Bronchial epithelial cell (primary cell): Measurements from ENCODE around the gene EDDM13. TPM values are rescaled to one million over a fixed set of nuclear protein-coding genes. Genes with fewer than 3 reads are reported as not detected.
"Not testable (repeated sequence)": the region's sequence is repeated elsewhere in the genome, so short reads cannot be mapped to it uniquely, and the experiment has no call there.

ENCODE experiments used
- DNase-seq: peaks from one replicate; pipeline ENCODE4 v3.0.0-alpha.2; 2010; ENCODE audit warnings: low read depth
- FAIRE-seq: peaks from 2 replicates; lab custom pipeline; 2011; peaks lifted over from hg19 to GRCh38; lab: Jason Lieb, UNC
- H3K27me3 ChIP-seq: 2 replicates; pipeline ENCODE4 v1.5.1; 2011; ENCODE audit warnings: low read length; ENCODE audit not compliant: control insufficient read depth, insufficient read depth
- H3K36me3 ChIP-seq: 2 replicates; pipeline ENCODE4 v1.5.1; 2011; ENCODE audit warnings: low read length; ENCODE audit not compliant: control insufficient read depth, insufficient read depth
- H3K4me3 ChIP-seq: 2 replicates; pipeline ENCODE4 v1.5.1; 2011; ENCODE audit warnings: mild to moderate bottlenecking, low read depth, low read length, control low read depth
- total RNA-seq: library from RNA; depleted of rRNA; stranded (reverse); fragments of >200 nt; gene quantifications from 2 replicates; pipeline ENCODE4 v1.2.1, GENCODE V29; 2014
- TF ChIP-seq, protein P1 (sequence below): IDR thresholded peaks from 2 replicates; pipeline ENCODE4 v1.5.1; 2011; ENCODE audit warnings: mild to moderate bottlenecking, moderate library complexity, low read length, control low read depth, inconsistent platforms; ENCODE audit not compliant: insufficient read depth, severe bottlenecking

EDDM13 gene
- total RNA-seq, 1 donor from 2014 or later, result not detected

- peak; percentile 57 for DNase-seq
- Histone ChIP-seq H3K27me3 (no peaks in the 10 kb centered on the region), H3K36me3 (no peaks in the 10 kb centered on the region), H3K4me3 (no peak overlapping the region)
- no peak for FAIRE-seq
- TF ChIP-seq, protein P1, sequence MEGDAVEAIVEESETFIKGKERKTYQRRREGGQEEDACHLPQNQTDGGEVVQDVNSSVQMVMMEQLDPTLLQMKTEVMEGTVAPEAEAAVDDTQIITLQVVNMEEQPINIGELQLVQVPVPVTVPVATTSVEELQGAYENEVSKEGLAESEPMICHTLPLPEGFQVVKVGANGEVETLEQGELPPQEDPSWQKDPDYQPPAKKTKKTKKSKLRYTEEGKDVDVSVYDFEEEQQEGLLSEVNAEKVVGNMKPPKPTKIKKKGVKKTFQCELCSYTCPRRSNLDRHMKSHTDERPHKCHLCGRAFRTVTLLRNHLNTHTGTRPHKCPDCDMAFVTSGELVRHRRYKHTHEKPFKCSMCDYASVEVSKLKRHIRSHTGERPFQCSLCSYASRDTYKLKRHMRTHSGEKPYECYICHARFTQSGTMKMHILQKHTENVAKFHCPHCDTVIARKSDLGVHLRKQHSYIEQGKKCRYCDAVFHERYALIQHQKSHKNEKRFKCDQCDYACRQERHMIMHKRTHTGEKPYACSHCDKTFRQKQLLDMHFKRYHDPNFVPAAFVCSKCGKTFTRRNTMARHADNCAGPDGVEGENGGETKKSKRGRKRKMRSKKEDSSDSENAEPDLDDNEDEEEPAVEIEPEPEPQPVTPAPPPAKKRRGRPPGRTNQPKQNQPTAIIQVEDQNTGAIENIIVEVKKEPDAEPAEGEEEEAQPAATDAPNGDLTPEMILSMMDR, result peak; percentile 99
These were observed 19.7 kb upstream of the EDDM13 start for GRCh38 chr19:56252699-56253422.

DNA sequence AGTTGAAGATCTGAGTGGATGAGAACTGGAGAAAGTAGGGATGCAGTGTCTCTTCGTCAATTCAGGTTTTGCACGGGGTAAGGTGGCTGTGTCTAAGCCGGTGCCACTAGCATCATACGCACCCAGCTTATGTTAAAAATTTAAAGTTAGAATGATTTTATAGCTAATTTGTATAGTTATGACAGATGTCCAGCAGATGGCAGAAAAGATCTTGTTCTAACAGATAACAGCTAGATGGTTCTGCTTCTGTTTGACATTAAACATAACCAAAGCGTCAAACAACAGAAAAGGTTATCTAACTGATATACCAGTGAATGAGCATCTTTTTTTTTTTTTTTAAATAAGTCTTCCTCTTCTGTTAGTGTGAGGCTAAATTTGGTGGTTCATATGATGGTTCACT is 18.8 kb upstream of the EDDM13 start:
- TF ChIP-seq, protein P1, result peak; percentile 15
- no peaks in the 10 kb centered on the region for H3K36me3 ChIP-seq
- DNase-seq (peak; percentile 57), FAIRE-seq (no peak)
- H3K4me3 ChIP-seq, result no peak overlapping the region
- H3K27me3 ChIP-seq, result no peaks in the 10 kb centered on the region

DNA sequence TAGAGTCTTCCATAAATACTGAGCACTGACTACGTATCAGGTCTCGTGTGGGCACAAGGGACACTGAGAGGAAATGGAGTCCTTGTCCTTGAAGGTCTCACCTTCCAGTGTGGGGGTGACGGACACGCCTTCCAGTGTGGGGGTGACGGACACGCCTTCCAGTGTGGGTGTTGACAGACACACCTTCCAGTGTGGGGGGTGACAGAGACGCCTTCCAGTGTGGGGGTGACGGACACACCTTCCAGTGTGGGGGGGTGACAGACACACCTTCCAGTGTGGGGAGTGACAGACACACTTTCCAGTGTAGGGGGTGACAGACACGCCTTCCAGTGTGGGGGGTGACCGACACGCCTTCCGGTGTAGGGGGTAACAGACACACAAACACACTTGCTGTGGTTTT is 14.3 kb upstream of the EDDM13 start:
- H3K27me3 ChIP-seq, result no peaks in the 10 kb centered on the region
- H3K4me3 ChIP-seq, result no peak overlapping the region
- TF ChIP-seq, protein P1, result no peak
- FAIRE-seq (no peak), DNase-seq (no peak)
- H3K36me3 ChIP-seq, result no peaks in the 10 kb centered on the region

DNA sequence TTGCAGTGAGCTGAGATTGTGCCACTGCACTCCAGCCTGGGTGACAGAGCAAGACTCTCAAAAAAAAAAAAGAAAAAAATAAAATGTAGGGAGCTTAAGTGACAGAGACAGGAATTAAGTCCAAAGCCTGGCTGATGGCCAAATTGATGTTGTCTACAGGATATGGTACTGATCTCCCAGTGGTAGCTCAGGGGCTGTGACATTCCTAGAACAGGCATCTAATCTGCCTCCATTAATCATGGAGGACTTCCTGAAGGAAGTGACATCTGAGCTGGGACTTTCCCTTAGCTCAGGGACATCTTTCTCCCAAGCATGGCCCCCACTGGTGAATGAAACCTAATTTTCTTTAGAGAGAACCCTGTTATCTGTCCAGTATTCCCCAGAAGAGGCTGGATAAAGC is 11.4 kb upstream of the EDDM13 start:
- TF ChIP-seq, protein P1, result no peak
- no peaks in the 10 kb centered on the region for H3K27me3 ChIP-seq
- no peaks in the 10 kb centered on the region for H3K36me3 ChIP-seq
- FAIRE-seq, result no peak
- no peak for DNase-seq
- H3K4me3 ChIP-seq, result no peak overlapping the region

GRCh38 chr19:56261932-56262331 is 10.6 kb upstream of the EDDM13 start:
- DNase-seq, H3K27me3 ChIP-seq, H3K4me3 ChIP-seq, H3K36me3 ChIP-seq, FAIRE-seq: not testable (repeated sequence)

GRCh38 chr19:56263319-56263718 is 9.2 kb upstream of the EDDM13 start:
- no peaks in the 10 kb centered on the region for H3K36me3 ChIP-seq
- DNase-seq (no peak), FAIRE-seq (no peak)
- H3K4me3 ChIP-seq, result no peak overlapping the region
- TF ChIP-seq, protein P1, result no peak
- no peaks in the 10 kb centered on the region for H3K27me3 ChIP-seq
